HepG2 (cell line): Measurements from ENCODE around the gene AK3. TPM values are rescaled to one million over a fixed set of nuclear protein-coding genes. Genes with fewer than 3 reads are reported as not detected.

ENCODE experiments used
- BRCA1 ChIP-seq: sonication (generic); formaldehyde crosslinking; IDR thresholded peaks from 2 replicates; pipeline ENCODE4 v1.4.0; 2020; ENCODE audit warnings: missing genetic modification reagents
- CC2D1A ChIP-seq: sonication (generic); formaldehyde crosslinking; IDR thresholded peaks from 2 replicates; pipeline ENCODE4 v1.8.1; 2023; ENCODE audit warnings: mild to moderate bottlenecking, missing genetic modification reagents
- ERF ChIP-seq: IDR thresholded peaks from 2 replicates; pipeline ENCODE4 v1.6.1; 2018; ENCODE audit warnings: missing biosample characterization, missing genetic modification reagents
- GABPB1 ChIP-seq: IDR thresholded peaks from 2 replicates; pipeline ENCODE4 v1.6.1; 2016; ENCODE audit warnings: mild to moderate bottlenecking, missing genetic modification reagents, moderate library complexity, missing compliant biosample characterization
- HNF4G ChIP-seq, 2 experiments: sonication (generic) in 1 of 2; formaldehyde crosslinking in 1 of 2; IDR thresholded peaks; 2 replicates each; pipeline versions ENCODE4 v1.4.0 to v1.6.1; 2011 to 2020; ENCODE audit warnings: borderline replicate concordance in 2 of 2, low read depth in 2 of 2, mild to moderate bottlenecking in 2 of 2, low read length in 1 of 2, missing genetic modification reagents in 1 of 2, moderate library complexity in 1 of 2
- KDM3A ChIP-seq: IDR thresholded peaks from 2 replicates; pipeline ENCODE4 v1.6.1; 2018; ENCODE audit warnings: low read depth, missing compliant biosample characterization
- MED1 ChIP-seq: sonication (generic); formaldehyde crosslinking; IDR thresholded peaks from 2 replicates; pipeline ENCODE4 v1.4.0; 2020; ENCODE audit warnings: missing genetic modification reagents
- MZF1 ChIP-seq: sonication (generic); formaldehyde crosslinking; IDR thresholded peaks from 2 replicates; pipeline ENCODE4 v1.8.1; 2023; ENCODE audit warnings: mild to moderate bottlenecking, missing genetic modification reagents, borderline replicate concordance
- NFKB2 ChIP-seq: sonication (generic); formaldehyde crosslinking; IDR thresholded peaks from 2 replicates; pipeline ENCODE4 v1.4.0; 2020; ENCODE audit warnings: missing genetic modification reagents, borderline replicate concordance
- NR2C2 ChIP-seq: sonication (generic); formaldehyde crosslinking; IDR thresholded peaks from 2 replicates; pipeline ENCODE4 v1.4.0; 2020; ENCODE audit warnings: missing genetic modification reagents, mild to moderate bottlenecking, moderate library complexity, borderline replicate concordance
- REPIN1 ChIP-seq: sonication (generic); formaldehyde crosslinking; IDR thresholded peaks from 2 replicates; pipeline ENCODE4 v1.8.0; 2022; ENCODE audit warnings: missing genetic modification reagents, low read depth, mild to moderate bottlenecking, borderline replicate concordance
- RFX3 ChIP-seq: IDR thresholded peaks from 2 replicates; pipeline ENCODE4 v1.6.1; 2016; ENCODE audit warnings: missing biosample characterization, missing genetic modification reagents
- SAP130 ChIP-seq: IDR thresholded peaks from 2 replicates; pipeline ENCODE4 v1.6.1; 2016; ENCODE audit warnings: low read depth
- SRSF9 ChIP-seq: fragments of 200-400 bp; formaldehyde crosslinking; IDR thresholded peaks from 2 replicates; pipeline ENCODE4 v1.6.1; 2018; ENCODE audit warnings: borderline replicate concordance, mild to moderate bottlenecking, low read depth, low read length; ENCODE audit not compliant: insufficient read depth, poor library complexity, severe bottlenecking
- TP53 ChIP-seq: sonication (generic); formaldehyde crosslinking; conservative IDR thresholded peaks from 2 replicates; pipeline ENCODE4 v1.4.0; 2020; ENCODE audit warnings: missing genetic modification reagents
- ZFP36L2 ChIP-seq: sonication (generic); formaldehyde crosslinking; IDR thresholded peaks from 2 replicates; pipeline ENCODE4 v1.4.0; 2020; ENCODE audit warnings: missing genetic modification reagents
- ZNF337 ChIP-seq: sonication (generic); formaldehyde crosslinking; IDR thresholded peaks from 2 replicates; pipeline ENCODE4 v1.5.1; 2020; ENCODE audit warnings: missing genetic modification reagents, low read depth, mild to moderate bottlenecking, borderline replicate concordance
- ZNF34 ChIP-seq: sonication (generic); formaldehyde crosslinking; IDR thresholded peaks from 2 replicates; pipeline ENCODE4 v1.4.0; 2020; ENCODE audit warnings: mild to moderate bottlenecking, missing genetic modification reagents, borderline replicate concordance
- ZNF484 ChIP-seq: sonication (generic); formaldehyde crosslinking; IDR thresholded peaks from 2 replicates; pipeline ENCODE4 v1.5.1; 2020; ENCODE audit warnings: mild to moderate bottlenecking, low read depth, missing genetic modification reagents, borderline replicate concordance
- ZNF510 ChIP-seq: sonication (generic); formaldehyde crosslinking; IDR thresholded peaks from 2 replicates; pipeline ENCODE4 v1.4.0; 2020; ENCODE audit warnings: low read depth, mild to moderate bottlenecking, missing genetic modification reagents
- ZNF652 ChIP-seq: IDR thresholded peaks from 2 replicates; pipeline ENCODE4 v1.6.1; 2016; ENCODE audit warnings: low read depth, borderline replicate concordance
- ZSCAN21 ChIP-seq: sonication (generic); formaldehyde crosslinking; IDR thresholded peaks from 2 replicates; pipeline ENCODE4 v1.8.0; 2022; ENCODE audit warnings: mild to moderate bottlenecking, missing genetic modification reagents, moderate library complexity, borderline replicate concordance
- polyA plus RNA-seq, 8 experiments: library from polyadenylated mRNA; depleted of rRNA in 3 of 8; stranded (reverse) in 7 of 8; unstranded in 1 of 8; fragments of >200 nt; fragmentation: Illumina TruSeq in 4 of 8; extraction: Trizol in 4 of 8; gene quantifications; 2 replicates each; pipeline versions ENCODE4 v1.2.1 to v1.2.3, GENCODE V29; 2011 to 2016; ENCODE audit warnings: low read depth in 4 of 8, missing spikeins in 1 of 8, mixed read lengths in 1 of 8; ENCODE audit not compliant: insufficient read depth in 1 of 8
- total RNA-seq, 5 experiments: library from RNA; depleted of rRNA; stranded (reverse); fragments of >200 nt; fragmentation: Illumina TruSeq; extraction: Trizol; gene quantifications; 2 replicates each; pipeline ENCODE4 v1.2.3, GENCODE V29; 2016; ENCODE audit warnings: low read depth in 1 of 5
- TF ChIP-seq, protein P1 (sequence below): sonication (generic); formaldehyde crosslinking; IDR thresholded peaks from 2 replicates; pipeline ENCODE4 v1.4.0; 2020; ENCODE audit warnings: missing genetic modification reagents, borderline replicate concordance
- TF ChIP-seq, protein P2 (sequence below): sonication (generic); formaldehyde crosslinking; IDR thresholded peaks from 2 replicates; pipeline ENCODE4 v1.5.0; 2020; ENCODE audit warnings: mild to moderate bottlenecking, missing genetic modification reagents, borderline replicate concordance

Gene AK3
- total and polyA plus RNA-seq, 2 of the 13 experiments (the other 11 are each of a cell fraction or from before 2014, with no cell fraction given) = 76.8 to 109 TPM

DNA sequence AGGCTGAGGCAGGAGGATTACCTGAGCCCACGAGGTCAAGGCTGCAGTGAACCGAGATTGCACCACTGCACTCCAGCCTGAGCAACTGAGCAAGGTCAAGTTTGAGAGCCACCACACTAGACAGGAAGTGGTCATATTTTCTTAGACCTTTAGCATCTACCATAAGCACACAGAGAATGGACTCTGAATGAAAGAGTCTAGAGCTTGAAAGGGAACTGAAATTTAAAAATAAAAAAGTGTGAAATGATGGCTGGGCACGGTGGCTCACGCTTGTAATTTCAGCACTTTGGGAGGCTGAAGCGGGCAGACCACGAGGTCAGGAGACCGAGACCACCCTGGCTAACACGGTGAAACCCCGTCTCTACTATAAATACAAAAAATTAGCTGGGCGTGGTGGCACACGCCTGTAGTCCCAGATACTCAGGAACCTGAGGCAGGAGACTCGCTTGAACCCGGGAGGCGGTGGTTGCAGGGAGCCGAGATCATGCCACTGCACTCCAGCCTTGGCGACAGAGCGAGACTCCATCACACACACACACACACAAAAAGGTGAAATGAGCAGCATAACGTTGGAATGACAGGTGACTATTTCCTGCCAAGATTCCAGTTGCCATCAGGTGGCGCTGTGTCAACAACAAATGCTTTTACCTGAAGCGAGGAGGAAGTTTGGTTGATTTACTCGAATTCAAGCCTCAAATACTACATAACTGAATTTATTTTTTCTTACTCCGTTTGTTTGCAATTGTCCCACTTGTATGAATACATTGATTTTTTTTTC lies 21.3 kb upstream of the AK3 start (continued):
- TF ChIP-seq, protein P1, sequence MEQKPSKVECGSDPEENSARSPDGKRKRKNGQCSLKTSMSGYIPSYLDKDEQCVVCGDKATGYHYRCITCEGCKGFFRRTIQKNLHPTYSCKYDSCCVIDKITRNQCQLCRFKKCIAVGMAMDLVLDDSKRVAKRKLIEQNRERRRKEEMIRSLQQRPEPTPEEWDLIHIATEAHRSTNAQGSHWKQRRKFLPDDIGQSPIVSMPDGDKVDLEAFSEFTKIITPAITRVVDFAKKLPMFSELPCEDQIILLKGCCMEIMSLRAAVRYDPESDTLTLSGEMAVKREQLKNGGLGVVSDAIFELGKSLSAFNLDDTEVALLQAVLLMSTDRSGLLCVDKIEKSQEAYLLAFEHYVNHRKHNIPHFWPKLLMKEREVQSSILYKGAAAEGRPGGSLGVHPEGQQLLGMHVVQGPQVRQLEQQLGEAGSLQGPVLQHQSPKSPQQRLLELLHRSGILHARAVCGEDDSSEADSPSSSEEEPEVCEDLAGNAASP (CRISPR knock-in tag) = peak; percentile 66; the same call in 1 of the 2 replicates
- TF ChIP-seq GABPB1 (CRISPR knock-in tag) = peak; percentile 15
- no peak for TF ChIP-seq ZNF510
- no peak for TF ChIP-seq ZNF484
- no peak for TF ChIP-seq RFX3
- TF ChIP-seq ERF (CRISPR knock-in tag) = peak; percentile 40; the same call in 1 of the 2 replicates
- TF ChIP-seq NR2C2 (CRISPR knock-in tag) = 0 out of 2 replicates have a peak, but pooled peaks have one; percentile 15
- 0 out of 2 replicates have a peak, but pooled peaks have one; percentile 24 for TF ChIP-seq ZFP36L2 (CRISPR knock-in tag)
- TF ChIP-seq TP53 (CRISPR knock-in tag) = no peak
- no peak for TF ChIP-seq MZF1 (CRISPR knock-in tag)
- TF ChIP-seq NFKB2 (CRISPR knock-in tag) = peak; percentile 22; the same call in 1 of the 2 replicates
- TF ChIP-seq ZNF337 = no peak
- TF ChIP-seq ZNF652 (CRISPR knock-in tag) = peak; percentile 17; the same call in 1 of the 2 replicates
- no peak for TF ChIP-seq SRSF9
- TF ChIP-seq CC2D1A (CRISPR knock-in tag) = no peak
- TF ChIP-seq, protein P2, sequence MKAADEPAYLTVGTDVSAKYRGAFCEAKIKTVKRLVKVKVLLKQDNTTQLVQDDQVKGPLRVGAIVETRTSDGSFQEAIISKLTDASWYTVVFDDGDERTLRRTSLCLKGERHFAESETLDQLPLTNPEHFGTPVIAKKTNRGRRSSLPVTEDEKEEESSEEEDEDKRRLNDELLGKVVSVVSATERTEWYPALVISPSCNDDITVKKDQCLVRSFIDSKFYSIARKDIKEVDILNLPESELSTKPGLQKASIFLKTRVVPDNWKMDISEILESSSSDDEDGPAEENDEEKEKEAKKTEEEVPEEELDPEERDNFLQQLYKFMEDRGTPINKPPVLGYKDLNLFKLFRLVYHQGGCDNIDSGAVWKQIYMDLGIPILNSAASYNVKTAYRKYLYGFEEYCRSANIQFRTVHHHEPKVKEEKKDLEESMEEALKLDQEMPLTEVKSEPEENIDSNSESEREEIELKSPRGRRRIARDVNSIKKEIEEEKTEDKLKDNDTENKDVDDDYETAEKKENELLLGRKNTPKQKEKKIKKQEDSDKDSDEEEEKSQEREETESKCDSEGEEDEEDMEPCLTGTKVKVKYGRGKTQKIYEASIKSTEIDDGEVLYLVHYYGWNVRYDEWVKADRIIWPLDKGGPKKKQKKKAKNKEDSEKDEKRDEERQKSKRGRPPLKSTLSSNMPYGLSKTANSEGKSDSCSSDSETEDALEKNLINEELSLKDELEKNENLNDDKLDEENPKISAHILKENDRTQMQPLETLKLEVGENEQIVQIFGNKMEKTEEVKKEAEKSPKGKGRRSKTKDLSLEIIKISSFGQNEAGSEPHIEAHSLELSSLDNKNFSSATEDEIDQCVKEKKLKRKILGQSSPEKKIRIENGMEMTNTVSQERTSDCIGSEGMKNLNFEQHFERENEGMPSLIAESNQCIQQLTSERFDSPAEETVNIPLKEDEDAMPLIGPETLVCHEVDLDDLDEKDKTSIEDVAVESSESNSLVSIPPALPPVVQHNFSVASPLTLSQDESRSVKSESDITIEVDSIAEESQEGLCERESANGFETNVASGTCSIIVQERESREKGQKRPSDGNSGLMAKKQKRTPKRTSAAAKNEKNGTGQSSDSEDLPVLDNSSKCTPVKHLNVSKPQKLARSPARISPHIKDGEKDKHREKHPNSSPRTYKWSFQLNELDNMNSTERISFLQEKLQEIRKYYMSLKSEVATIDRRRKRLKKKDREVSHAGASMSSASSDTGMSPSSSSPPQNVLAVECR (CRISPR knock-in tag) = peak; percentile 52; the same call in 1 of the 2 replicates
- TF ChIP-seq MED1 (CRISPR knock-in tag) = 0 out of 2 replicates have a peak, but pooled peaks have one; percentile 14
- no peak for TF ChIP-seq BRCA1 (CRISPR knock-in tag)
- no peak for TF ChIP-seq ZNF34 (CRISPR knock-in tag)
- peak; percentile 73 for TF ChIP-seq SAP130 (CRISPR knock-in tag)
- peak; percentile 44; the same call in 1 of the 2 replicates for TF ChIP-seq REPIN1 (CRISPR knock-in tag)
- no peak for TF ChIP-seq KDM3A
- peak; percentile 5; the same call in 1 of the 2 replicates for TF ChIP-seq ZSCAN21 (CRISPR knock-in tag)
- TF ChIP-seq HNF4G (IDR thresholded peaks at IDR 0.05; ENCODE audit: borderline replicate concordance, low read depth, low read length) = no peak
- 0 out of 2 replicates have a peak, but pooled peaks have one; percentile 29 for TF ChIP-seq HNF4G (CRISPR knock-in tag; IDR thresholded peaks at IDR 0.05; ENCODE audit: borderline replicate concordance, low read depth)
